Mesenchymal stem cell (in vitro differentiated cells and primary cell): Measurements from ENCODE around the gene ITIH5.

ENCODE experiments used
- DNase-seq: peaks from one replicate; pipeline ENCODE4 v3.0.0-alpha.2; 2013
- H2AFZ ChIP-seq: one replicate; pipeline ENCODE4 v1.6.1; 2013; ENCODE audit warnings: low read depth, mild to moderate bottlenecking, control low read depth, inconsistent platforms, low read length, moderate library complexity
- H2AK5ac ChIP-seq: 2 replicates; pipeline ENCODE4 v1.6.1; 2013; ENCODE audit warnings: low read length, moderate library complexity, mild to moderate bottlenecking, inconsistent platforms; ENCODE audit not compliant: severe bottlenecking
- H2BK120ac ChIP-seq: one replicate; pipeline ENCODE4 v1.6.1; 2013; ENCODE audit warnings: low read depth, mild to moderate bottlenecking, inconsistent platforms, low read length, moderate library complexity
- H2BK12ac ChIP-seq, 2 experiments: one replicate each; pipeline ENCODE4 v1.6.1; 2013; ENCODE audit warnings: inconsistent platforms in 2 of 2, low read length in 2 of 2, mild to moderate bottlenecking in 2 of 2, moderate library complexity in 2 of 2, control low read depth in 1 of 2
- H2BK15ac ChIP-seq: one replicate; pipeline ENCODE4 v1.6.1; 2013; ENCODE audit warnings: mild to moderate bottlenecking, low read depth, inconsistent platforms; ENCODE audit not compliant: poor library complexity, severe bottlenecking
- H2BK5ac ChIP-seq: 2 replicates; pipeline ENCODE4 v1.6.1; 2013; ENCODE audit warnings: low read depth, mild to moderate bottlenecking, low read length, control low read depth, inconsistent platforms; ENCODE audit not compliant: poor library complexity, severe bottlenecking
- H3K14ac ChIP-seq, 2 experiments: one replicate each; pipeline ENCODE4 v1.6.1; 2013; ENCODE audit warnings: inconsistent platforms in 2 of 2, low read length in 2 of 2, control low read depth in 1 of 2, mild to moderate bottlenecking in 1 of 2, moderate library complexity in 1 of 2
- H3K18ac ChIP-seq, 2 experiments: one replicate each; pipeline ENCODE4 v1.6.1; 2013; ENCODE audit warnings: inconsistent platforms in 2 of 2, low read length in 2 of 2, control low read depth in 1 of 2, low read depth in 1 of 2, mild to moderate bottlenecking in 1 of 2
- H3K23ac ChIP-seq, 2 experiments: one replicate each; pipeline ENCODE4 v1.6.1; 2013; ENCODE audit warnings: inconsistent platforms in 2 of 2, low read length in 2 of 2, mild to moderate bottlenecking in 2 of 2, moderate library complexity in 2 of 2, control low read depth in 1 of 2
- H3K27ac ChIP-seq: 2 replicates; pipeline ENCODE4 v1.5.1; 2013; ENCODE audit warnings: mild to moderate bottlenecking, moderate library complexity, low read length, control low read depth, inconsistent platforms; ENCODE audit not compliant: poor library complexity, severe bottlenecking
- H3K27me3 ChIP-seq, 2 experiments: 2 replicates each; pipeline versions ENCODE4 v1.6.1 to v1.7.0; 2013; ENCODE audit warnings: low read length in 2 of 2, mild to moderate bottlenecking in 2 of 2, moderate library complexity in 2 of 2, control low read depth in 1 of 2, inconsistent platforms in 1 of 2; ENCODE audit not compliant: control insufficient read depth in 1 of 2, insufficient read depth in 1 of 2
- H3K36me3 ChIP-seq, 2 experiments: 2 replicates each; pipeline versions ENCODE4 v1.6.1 to v1.7.0; 2013; ENCODE audit warnings: low read length in 2 of 2, control low read depth in 1 of 2, inconsistent platforms in 1 of 2, low read depth in 1 of 2, mild to moderate bottlenecking in 1 of 2; ENCODE audit not compliant: insufficient read depth in 2 of 2, control insufficient read depth in 1 of 2
- H3K4ac ChIP-seq, 2 experiments: one replicate each; pipeline ENCODE4 v1.6.1; 2013; ENCODE audit warnings: inconsistent platforms in 2 of 2, low read length in 2 of 2, mild to moderate bottlenecking in 2 of 2, moderate library complexity in 2 of 2, control low read depth in 1 of 2, low read depth in 1 of 2
- H3K4me1 ChIP-seq: 2 replicates; pipeline ENCODE4 v1.6.1; 2013; ENCODE audit warnings: low read depth, low read length, control low read depth; ENCODE audit not compliant: control insufficient read depth, insufficient read depth
- H3K4me2 ChIP-seq: 2 replicates; pipeline ENCODE4 v1.6.1; 2013; ENCODE audit warnings: low read length, mild to moderate bottlenecking, inconsistent platforms; ENCODE audit not compliant: poor library complexity, severe bottlenecking
- H3K4me3 ChIP-seq, 2 experiments: 2 replicates each; pipeline versions ENCODE4 v1.5.1 to v1.7.0; 2013; ENCODE audit warnings: low read length in 2 of 2, mild to moderate bottlenecking in 2 of 2, control low read depth in 1 of 2, low read depth in 1 of 2; ENCODE audit not compliant: insufficient read depth in 1 of 2
- H3K79me1 ChIP-seq: replicated peaks from 2 replicates; pipeline ENCODE4 v1.6.1; 2013; ENCODE audit warnings: mild to moderate bottlenecking, control low read depth, low read length, inconsistent platforms; ENCODE audit not compliant: poor library complexity, severe bottlenecking
- H3K9ac ChIP-seq: 2 replicates; pipeline ENCODE4 v1.7.0; 2013; ENCODE audit warnings: mild to moderate bottlenecking, low read length, moderate library complexity
- H3K9me3 ChIP-seq: 2 replicates; pipeline ENCODE4 v1.7.0; 2013; ENCODE audit warnings: mild to moderate bottlenecking, low read length; ENCODE audit not compliant: control insufficient read depth
- H4K8ac ChIP-seq: one replicate; pipeline ENCODE4 v1.6.1; 2013; ENCODE audit warnings: inconsistent platforms, mild to moderate bottlenecking, low read length, moderate library complexity
- H4K91ac ChIP-seq: one replicate; pipeline ENCODE4 v1.6.1; 2013; ENCODE audit warnings: mild to moderate bottlenecking, low read length, inconsistent platforms
- WGBS: methylation state at CpG from one replicate; pipeline ENCODE4 v1.1.7; 2013; ENCODE audit warnings: mixed read lengths; 5-methylcytosine and 5-hydroxymethylcytosine counted together

Gene ITIH5

DNA sequence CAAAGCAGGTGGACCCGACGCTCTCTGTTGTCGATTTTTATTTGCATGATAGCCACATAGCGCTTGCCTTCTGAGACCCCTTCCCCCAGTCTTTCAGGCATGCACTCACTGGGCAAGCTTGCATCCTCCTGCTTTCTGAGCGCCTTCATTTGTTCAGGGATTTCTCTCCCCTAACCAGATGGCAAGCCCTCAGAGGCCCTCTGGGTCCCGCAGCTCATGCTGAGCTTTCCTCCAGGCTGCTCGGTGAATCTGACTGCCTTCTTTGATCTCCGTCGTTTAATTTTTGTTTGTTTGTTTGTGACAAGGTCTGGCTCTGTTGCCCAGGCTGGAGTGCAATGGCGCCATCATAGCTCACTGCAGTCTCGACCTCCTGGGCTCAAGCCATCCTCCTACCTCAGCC lies 58.8 kb downstream of the ITIH5 start:
- no peak overlapping the region for H2BK12ac ChIP-seq
- no peaks in the 10 kb centered on the region for H3K79me1 ChIP-seq
- DNase-seq = no peak
- no peak overlapping the region for H3K4ac ChIP-seq
- no peak overlapping the region for H2BK5ac ChIP-seq
- H3K4me2 ChIP-seq = no peak overlapping the region
- peaks cover 0 to 9% of the 10 kb centered on the region in 2 experiments for H3K27me3 ChIP-seq
- no peak overlapping the region for H3K9ac ChIP-seq
- no peaks in the 10 kb centered on the region for H3K9me3 ChIP-seq
- no peaks in the 10 kb centered on the region for H3K36me3 ChIP-seq
- no peak overlapping the region for H2BK120ac ChIP-seq
- 89% methylated on average over 11 of the region's 11 CpGs for WGBS
- H3K23ac ChIP-seq = no peak overlapping the region
- H2BK15ac ChIP-seq = no peak overlapping the region
- H3K18ac ChIP-seq = no peak overlapping the region
- no peak overlapping the region for H3K27ac ChIP-seq
- no peak overlapping the region for H3K4me3 ChIP-seq
- no peak overlapping the region for H4K8ac ChIP-seq
- H3K4me1 ChIP-seq = no peaks in the 10 kb centered on the region
- no peak overlapping the region for H4K91ac ChIP-seq
- no peak overlapping the region for H3K14ac ChIP-seq
- no peak overlapping the region for H2AK5ac ChIP-seq
- H2AFZ ChIP-seq = no peak overlapping the region

DNA sequence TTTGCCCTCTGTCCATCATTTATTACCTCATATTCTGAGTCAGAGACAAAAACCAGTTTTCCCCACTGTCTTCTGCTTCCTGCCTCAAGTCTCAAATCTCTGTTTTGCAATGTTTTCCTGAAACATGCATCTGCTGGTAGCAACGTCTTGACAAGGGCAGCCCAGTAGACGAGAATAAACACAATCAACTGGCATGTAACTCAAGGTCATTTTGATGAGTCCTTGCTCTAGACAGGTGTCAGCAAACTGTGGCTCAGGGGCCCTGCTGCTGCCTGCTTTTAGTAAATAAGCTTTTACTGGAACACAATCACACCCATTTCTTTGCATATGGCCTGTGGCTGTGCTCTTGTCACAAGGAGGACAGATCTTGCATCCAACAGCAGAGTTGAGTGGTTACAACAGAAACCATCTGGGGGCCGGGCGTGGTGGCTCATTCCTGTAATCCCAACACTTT lies 59.8 kb downstream of the ITIH5 start:
- Histone ChIP-seq H2AK5ac (no peak overlapping the region), H3K79me1 (no peaks in the 10 kb centered on the region), H4K91ac (no peak overlapping the region), H3K27ac (no peak overlapping the region), H3K36me3 (no peaks in the 10 kb centered on the region), H2AFZ (no peak overlapping the region), H3K4ac (no peak overlapping the region), H3K9me3 (no peaks in the 10 kb centered on the region), H3K4me3 (no peak overlapping the region), H2BK12ac (no peak overlapping the region), H4K8ac (no peak overlapping the region), H3K9ac (no peak overlapping the region), H2BK120ac (no peak overlapping the region), H3K23ac (no peak overlapping the region), H3K18ac (no peak overlapping the region), H3K14ac (no peak overlapping the region), H2BK15ac (no peak overlapping the region), H3K4me2 (no peak overlapping the region), H3K27me3 (peaks cover 0 to 9% of the 10 kb centered on the region in 2 experiments), H3K4me1 (no peaks in the 10 kb centered on the region), H2BK5ac (no peak overlapping the region)
- 59% methylated on average over 4 of the region's 4 CpGs for WGBS
- no peak for DNase-seq

DNA sequence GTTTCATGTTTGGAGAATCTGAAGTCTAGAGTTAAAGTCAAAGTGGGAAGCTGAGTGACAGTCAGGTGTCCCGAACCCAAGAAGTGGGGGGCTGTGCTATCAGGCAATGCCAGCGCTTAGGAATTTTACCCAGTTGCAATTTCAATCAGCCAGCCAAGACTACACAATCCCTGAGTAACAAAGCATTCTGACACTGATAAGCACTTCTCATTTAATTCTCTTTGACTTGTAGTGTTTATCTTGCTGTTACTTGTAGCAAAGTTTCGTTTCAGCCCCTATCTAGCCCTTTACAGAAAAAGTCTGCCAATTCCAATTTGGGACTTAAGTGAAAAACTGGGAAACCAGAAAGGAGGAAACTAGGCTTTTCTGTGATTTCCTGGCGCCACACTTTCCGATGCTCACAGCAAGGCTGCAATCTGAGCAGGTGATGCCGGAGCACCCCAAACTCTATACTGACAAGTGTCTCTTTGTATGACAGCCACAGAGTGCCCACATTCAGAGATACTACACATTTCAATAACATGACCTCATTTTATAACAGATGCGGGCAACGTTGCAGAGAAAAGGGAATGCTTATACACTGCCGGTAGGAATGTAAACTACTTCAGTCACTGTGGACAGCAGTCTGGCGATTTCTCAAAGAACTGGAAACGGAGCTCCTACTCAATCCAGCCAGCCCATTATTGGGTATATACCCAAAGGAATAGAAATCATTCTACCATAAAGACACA lies 61.0 kb downstream of the ITIH5 start:
- no peak overlapping the region for H3K23ac ChIP-seq
- H3K14ac ChIP-seq = no peak overlapping the region
- H3K79me1 ChIP-seq = no peaks in the 10 kb centered on the region
- H3K9me3 ChIP-seq = no peaks in the 10 kb centered on the region
- H2AK5ac ChIP-seq = no peak overlapping the region
- H3K4me2 ChIP-seq = no peak overlapping the region
- H3K4me1 ChIP-seq = no peaks in the 10 kb centered on the region
- no peak for DNase-seq
- H3K27ac ChIP-seq = no peak overlapping the region
- no peak overlapping the region for H3K9ac ChIP-seq
- no peak overlapping the region for H2BK15ac ChIP-seq
- H3K4me3 ChIP-seq = no peak overlapping the region
- H3K36me3 ChIP-seq = no peaks in the 10 kb centered on the region
- H2BK5ac ChIP-seq = no peak overlapping the region
- H3K27me3 ChIP-seq = peaks cover 0 to 19% of the 10 kb centered on the region in 2 experiments
- WGBS = 78% methylated on average over 11 of the region's 11 CpGs
- H2BK120ac ChIP-seq = no peak overlapping the region
- no peak overlapping the region for H4K8ac ChIP-seq
- H3K18ac ChIP-seq = no peak overlapping the region
- no peak overlapping the region for H2AFZ ChIP-seq
- no peak overlapping the region for H4K91ac ChIP-seq
- H3K4ac ChIP-seq = no peak overlapping the region
- H2BK12ac ChIP-seq = no peak overlapping the region

DNA sequence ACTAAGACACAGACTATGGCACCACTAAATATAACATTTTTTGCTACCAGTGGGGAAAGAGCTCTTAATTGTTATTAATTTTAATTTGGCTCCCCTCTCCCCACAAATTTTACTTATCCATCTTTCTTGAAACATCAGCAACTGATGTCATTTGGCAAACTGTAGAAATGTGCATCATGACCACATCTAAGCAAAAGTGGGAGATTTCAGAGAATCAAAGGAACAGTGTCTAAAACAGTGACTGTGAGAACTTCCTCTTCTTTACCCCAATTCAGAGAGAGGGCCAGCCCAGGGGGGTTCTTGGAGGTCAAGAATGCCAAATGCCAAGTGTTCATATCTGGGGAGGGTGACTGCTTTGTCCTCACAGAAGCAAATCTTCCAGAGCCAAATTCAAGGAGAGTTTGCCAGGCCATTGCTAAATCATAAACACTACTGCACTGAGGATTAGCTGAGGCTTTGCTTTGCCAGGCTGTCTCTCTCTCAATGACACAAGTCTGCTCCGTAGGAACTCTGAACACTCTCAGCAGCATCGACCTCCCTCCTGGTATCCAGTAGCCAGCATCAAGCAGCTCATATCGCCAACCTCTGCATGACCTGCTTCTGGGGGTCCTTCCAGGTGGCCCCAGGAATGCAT lies 65.6 kb downstream of the ITIH5 start:
- H2BK120ac ChIP-seq = no peak overlapping the region
- H3K4ac ChIP-seq = no peak overlapping the region
- H3K36me3 ChIP-seq = no peaks in the 10 kb centered on the region
- no peak overlapping the region for H2BK5ac ChIP-seq
- WGBS = 68% methylated on average over 3 of the region's 3 CpGs
- no peak overlapping the region for H3K18ac ChIP-seq
- H3K4me3 ChIP-seq = no peak overlapping the region
- H2BK15ac ChIP-seq = no peak overlapping the region
- no peak overlapping the region for H3K14ac ChIP-seq
- H4K91ac ChIP-seq = no peak overlapping the region
- no peak overlapping the region for H2AFZ ChIP-seq
- no peak overlapping the region for H4K8ac ChIP-seq
- H3K27ac ChIP-seq = no peak overlapping the region
- H3K9me3 ChIP-seq = no peaks in the 10 kb centered on the region
- no peaks in the 10 kb centered on the region for H3K4me1 ChIP-seq
- no peak overlapping the region for H2AK5ac ChIP-seq
- no peaks in the 10 kb centered on the region for H3K79me1 ChIP-seq
- H3K23ac ChIP-seq = no peak overlapping the region
- no peak for DNase-seq
- H3K4me2 ChIP-seq = no peak overlapping the region
- H3K9ac ChIP-seq = no peak overlapping the region
- H3K27me3 ChIP-seq = peaks cover 0 to 19% of the 10 kb centered on the region in 2 experiments
- no peak overlapping the region for H2BK12ac ChIP-seq
